ENCODE results near the gene SMIM32. TPM values are rescaled to one million over a fixed set of nuclear protein-coding genes. Genes with fewer than 3 reads are reported as not detected.

The SMIM32 gene
- total and polyA plus RNA-seq, 2 experiments from 2014 or later: 0.27 to 0.56 TPM

- H3K36me3 ChIP-seq (ENCODE audit: insufficient read depth): no peaks in the 10 kb centered on the region
- peaks cover 39% of the 10 kb centered on the region for H3K4me1 ChIP-seq (ENCODE audit: insufficient read depth)
- H3K27ac Mint-ChIP-seq: no peak overlapping the region
- H3K4me2 ChIP-seq: no peak overlapping the region
- no peak overlapping the region for H2AFZ ChIP-seq
- peaks cover 49% of the 10 kb centered on the region for H3K4me1 Mint-ChIP-seq
- H3K27ac ChIP-seq (ENCODE audit: low read depth): no peak overlapping the region
- H3K79me2 ChIP-seq (replicated peaks; ENCODE audit: insufficient read depth): no peaks in the 10 kb centered on the region
- no peak overlapping the region for H3K4me3 ChIP-seq
- no peaks in the 10 kb centered on the region for H4K20me1 ChIP-seq (replicated peaks; ENCODE audit: insufficient read depth)
- H3K27me3 ChIP-seq (ENCODE audit: insufficient read depth): no peaks in the 10 kb centered on the region
- H3K9me3 Mint-ChIP-seq: peaks cover 7% of the 10 kb centered on the region; the same call in 2 of the 3 replicates
- H3K4me3 Mint-ChIP-seq: no peak overlapping the region
- no peak for ATAC-seq
- DNase-seq (ENCODE audit: low spot score): no peak
- no peaks in the 10 kb centered on the region for H3F3A ChIP-seq (replicated peaks; ENCODE audit: low read depth)
- H3K9me2 ChIP-seq (ENCODE audit: insufficient read depth): 0 out of 2 replicates have a peak, but pooled peaks cover 4% of the 10 kb centered on the region
- TF ChIP-seq EZH2 (IDR thresholded peaks at IDR 0.05; ENCODE audit: low read depth, unreplicated experiment) (no peak), CTCF (conservative IDR thresholded peaks at IDR 0.05; ENCODE audit: low read depth in 2 of 2) (no peak), POLR2AphosphoS5 (IDR thresholded peaks at IDR 0.05; ENCODE audit: low read depth) (no peak), EZH2phosphoT487 (IDR thresholded peaks at IDR 0.05; ENCODE audit: unreplicated experiment) (no peak), STAT1 (IDR thresholded peaks at IDR 0.05; ENCODE audit: unreplicated experiment) (no peak), NANOG (IDR thresholded peaks at IDR 0.05; ENCODE audit: borderline replicate concordance) (no peak)
- H3K27me3 Mint-ChIP-seq (ENCODE audit: insufficient read depth, low read depth, poor library complexity): peaks cover 7% of the 10 kb centered on the region
- H3K36me3 Mint-ChIP-seq (ENCODE audit: low read depth): no peaks in the 10 kb centered on the region
These were observed 33.4 kb upstream of the SMIM32 start for GRCh38 chr5:136226401-136226800.

- H3K27ac ChIP-seq (ENCODE audit: low read depth): no peak overlapping the region
- no peak for ATAC-seq
- no peak overlapping the region for H2AFZ ChIP-seq
- H3K4me3 ChIP-seq: no peak overlapping the region
- no peaks in the 10 kb centered on the region for H3K79me2 ChIP-seq (replicated peaks; ENCODE audit: insufficient read depth)
- TF ChIP-seq ETS1 (IDR thresholded peaks at IDR 0.05) (no peak), ZNF331 (CRISPR knock-in tag; IDR thresholded peaks at IDR 0.05; ENCODE audit: low read depth) (no peak), STAT1 (IDR thresholded peaks at IDR 0.05; ENCODE audit: unreplicated experiment) (no peak), POLR2AphosphoS5 (IDR thresholded peaks at IDR 0.05; ENCODE audit: low read depth) (no peak), EZH2 (IDR thresholded peaks at IDR 0.05; ENCODE audit: low read depth, unreplicated experiment) (no peak), ZNF462 (CRISPR knock-in tag; IDR thresholded peaks at IDR 0.05) (no peak), CREB1 (CRISPR knock-in tag; IDR thresholded peaks at IDR 0.05; ENCODE audit: low read depth) (no peak)
- H3K36me3 ChIP-seq (ENCODE audit: insufficient read depth): no peaks in the 10 kb centered on the region
- Mint-ChIP-seq H3K4me3 (no peak overlapping the region), H3K27ac (no peak overlapping the region), H3K36me3 (ENCODE audit: low read depth) (peaks cover 4% of the 10 kb centered on the region; the same call in 1 of the 3 replicates), H3K27me3 (ENCODE audit: insufficient read depth, low read depth, poor library complexity) (peaks cover 7% of the 10 kb centered on the region), H3K4me1 (peaks cover 44% of the 10 kb centered on the region), H3K9me3 (peaks cover 12% of the 10 kb centered on the region; the same call in 2 of the 3 replicates)
- H3K4me1 ChIP-seq (ENCODE audit: insufficient read depth): peaks cover 32% of the 10 kb centered on the region
- 0 out of 2 replicates have a peak, but pooled peaks cover 3% of the 10 kb centered on the region for H3K9me2 ChIP-seq (ENCODE audit: insufficient read depth)
- no peaks in the 10 kb centered on the region for H3K27me3 ChIP-seq (ENCODE audit: insufficient read depth)
- no peak overlapping the region for H3K4me2 ChIP-seq
- H4K20me1 ChIP-seq (replicated peaks; ENCODE audit: insufficient read depth): no peaks in the 10 kb centered on the region
- no peaks in the 10 kb centered on the region for H3F3A ChIP-seq (replicated peaks; ENCODE audit: low read depth)
- DNase-seq (ENCODE audit: low spot score): no peak
These were observed 32.8 kb upstream of the SMIM32 start for GRCh38 chr5:136225796-136226195.

Data from GM23338 (cell line).